Measurements from ENCODE around the gene FRMD4A.

FRMD4A gene

GRCh38 chr10:13628661-13629060, 702.1 kb downstream of the FRMD4A start:
- no peak for DNase-seq (ENCODE audit: low read depth)
- H3K4me3 ChIP-seq (ENCODE audit: low read length): no peak overlapping the region
- TF ChIP-seq, protein P1, sequence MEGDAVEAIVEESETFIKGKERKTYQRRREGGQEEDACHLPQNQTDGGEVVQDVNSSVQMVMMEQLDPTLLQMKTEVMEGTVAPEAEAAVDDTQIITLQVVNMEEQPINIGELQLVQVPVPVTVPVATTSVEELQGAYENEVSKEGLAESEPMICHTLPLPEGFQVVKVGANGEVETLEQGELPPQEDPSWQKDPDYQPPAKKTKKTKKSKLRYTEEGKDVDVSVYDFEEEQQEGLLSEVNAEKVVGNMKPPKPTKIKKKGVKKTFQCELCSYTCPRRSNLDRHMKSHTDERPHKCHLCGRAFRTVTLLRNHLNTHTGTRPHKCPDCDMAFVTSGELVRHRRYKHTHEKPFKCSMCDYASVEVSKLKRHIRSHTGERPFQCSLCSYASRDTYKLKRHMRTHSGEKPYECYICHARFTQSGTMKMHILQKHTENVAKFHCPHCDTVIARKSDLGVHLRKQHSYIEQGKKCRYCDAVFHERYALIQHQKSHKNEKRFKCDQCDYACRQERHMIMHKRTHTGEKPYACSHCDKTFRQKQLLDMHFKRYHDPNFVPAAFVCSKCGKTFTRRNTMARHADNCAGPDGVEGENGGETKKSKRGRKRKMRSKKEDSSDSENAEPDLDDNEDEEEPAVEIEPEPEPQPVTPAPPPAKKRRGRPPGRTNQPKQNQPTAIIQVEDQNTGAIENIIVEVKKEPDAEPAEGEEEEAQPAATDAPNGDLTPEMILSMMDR (IDR thresholded peaks at IDR 0.05; ENCODE audit: insufficient read depth, low read depth, low read length, missing control alignments): no peak

DNA sequence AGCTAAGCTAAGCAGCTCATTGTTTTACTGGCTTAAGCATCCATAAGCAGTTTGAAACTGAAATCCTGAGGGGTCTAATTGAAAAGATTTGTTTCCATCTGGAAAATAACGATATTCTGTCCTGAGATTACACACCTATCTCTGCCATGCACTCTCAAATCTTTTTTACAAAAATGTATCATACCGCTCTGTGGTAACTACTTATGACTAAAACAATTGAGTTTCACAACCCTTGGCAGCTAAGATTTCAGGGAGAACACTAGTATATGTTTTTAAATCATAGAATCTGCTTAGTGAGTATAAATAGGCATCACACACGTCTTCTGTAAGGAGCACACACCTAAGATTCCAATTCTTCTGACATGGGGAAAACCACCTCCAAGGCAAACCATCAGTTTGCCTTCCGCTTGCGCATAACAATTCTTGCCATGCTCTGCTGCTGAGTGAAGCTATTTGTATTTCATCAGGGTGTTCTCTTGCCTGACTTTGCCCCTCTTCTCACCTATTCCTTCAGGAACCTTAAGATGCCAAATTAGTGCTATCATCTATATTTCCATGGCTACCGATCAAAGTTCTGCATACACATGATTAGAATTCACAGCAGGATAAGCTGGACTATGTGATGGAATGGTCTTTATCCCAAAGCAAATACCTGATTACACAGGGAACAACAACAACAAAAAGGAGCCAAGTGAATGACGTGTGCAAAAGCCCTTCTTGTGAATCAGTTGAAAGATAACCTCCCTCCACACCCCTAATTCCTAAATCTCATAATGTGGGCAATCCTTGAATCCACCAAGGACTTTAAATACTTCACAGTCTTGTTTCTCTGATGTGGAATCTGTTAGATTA, 703.0 kb downstream of the FRMD4A start:
- H3K4me3 ChIP-seq (ENCODE audit: low read length): no peak overlapping the region
- peak; percentile 29 for DNase-seq (ENCODE audit: low read depth)
- TF ChIP-seq, protein P1 (IDR thresholded peaks at IDR 0.05; ENCODE audit: insufficient read depth, low read depth, low read length, missing control alignments): no peak

- no peak overlapping the region for H3K4me3 ChIP-seq (ENCODE audit: low read length)
- peak; percentile 77 for DNase-seq (ENCODE audit: low read depth)
- TF ChIP-seq, protein P1 (IDR thresholded peaks at IDR 0.05; ENCODE audit: insufficient read depth, low read depth, low read length, missing control alignments): no peak
Observed at GRCh38 chr10:13624630-13625029, 706.1 kb downstream of the FRMD4A start.

DNA sequence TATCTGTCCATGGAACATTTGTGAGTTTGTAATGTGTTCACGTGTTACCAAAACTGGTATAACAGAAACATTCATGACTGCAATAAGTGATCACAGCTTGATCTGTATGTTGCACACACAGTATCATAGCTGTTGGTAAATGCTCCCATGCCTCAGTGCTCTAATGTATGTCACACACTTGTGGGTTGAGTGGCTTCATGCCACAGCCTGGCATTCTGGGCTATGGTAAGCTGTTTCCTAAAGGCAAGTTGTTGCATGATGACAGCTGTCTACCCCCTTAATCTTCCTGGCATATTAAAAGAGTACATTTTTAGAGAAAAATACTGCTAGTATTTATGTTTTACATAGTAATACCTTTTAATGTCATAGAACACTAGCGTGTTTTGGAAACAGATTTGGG, 708.8 kb downstream of the FRMD4A start:
- TF ChIP-seq, protein P1 (IDR thresholded peaks at IDR 0.05; ENCODE audit: insufficient read depth, low read depth, low read length, missing control alignments): no peak
- H3K4me3 ChIP-seq (ENCODE audit: low read length): no peak overlapping the region
- DNase-seq (ENCODE audit: low read depth): no peak

- no peak for DNase-seq (ENCODE audit: low read depth)
- H3K4me3 ChIP-seq (ENCODE audit: low read length): no peak overlapping the region
- TF ChIP-seq, protein P1 (IDR thresholded peaks at IDR 0.05; ENCODE audit: insufficient read depth, low read depth, low read length, missing control alignments): no peak
Observed at GRCh38 chr10:13617116-13617515, 713.6 kb downstream of the FRMD4A start.

- TF ChIP-seq, protein P1 (IDR thresholded peaks at IDR 0.05; ENCODE audit: insufficient read depth, low read depth, low read length, missing control alignments): no peak
- no peak overlapping the region for H3K4me3 ChIP-seq (ENCODE audit: low read length)
- no peak for DNase-seq (ENCODE audit: low read depth)
Observed at GRCh38 chr10:13615650-13616300, 714.9 kb downstream of the FRMD4A start.

Measured in epithelial cell of esophagus (primary cell).